ENCODE results near the gene WHRN.

GRCh38 chr9:114408645-114409044 is 96.6 kb downstream of the WHRN start:
- TF ChIP-seq CTCF (IDR thresholded peaks at IDR 0.05) (no peak), EZH2 (IDR thresholded peaks at IDR 0.05; ENCODE audit: borderline replicate concordance, insufficient read depth, low read depth, low read length, poor library complexity, severe bottlenecking) (no peak)
